NCI-H2196 treated with DMSO at 0.1 percent for 48 hours (cell line): ENCODE data around the gene KCNN1.

Experiments used
- DNase-seq: peaks from one replicate; lab custom pipeline; 2025; ENCODE audit not compliant: unreplicated experiment; lab: John Stamatoyannopoulos, UW

Gene KCNN1

GRCh38 chr19:17946965-17947784 lies 19.7 kb upstream of the KCNN1 start:
- DNase-seq = no peak

- peak; percentile 97 for DNase-seq
Observed at GRCh38 chr19:17947815-17948513, 18.9 kb upstream of the KCNN1 start.

GRCh38 chr19:17948514-17948900 lies 18.4 kb upstream of the KCNN1 start:
- no peak for DNase-seq

GRCh38 chr19:17948931-17949930 lies 17.7 kb upstream of the KCNN1 start:
- DNase-seq = no peak

GRCh38 chr19:17949956-17950309 lies 17.0 kb upstream of the KCNN1 start:
- no peak for DNase-seq

- no peak for DNase-seq
Observed at GRCh38 chr19:17950310-17951156, 16.4 kb upstream of the KCNN1 start.

- no peak for DNase-seq
Observed at GRCh38 chr19:17951157-17951989, 15.5 kb upstream of the KCNN1 start.

- DNase-seq = no peak
Observed at GRCh38 chr19:17951990-17952976, 14.6 kb upstream of the KCNN1 start.

GRCh38 chr19:17953316-17953801 lies 13.5 kb upstream of the KCNN1 start:
- DNase-seq = no peak

- DNase-seq = no peak
Observed at GRCh38 chr19:17953869-17954268, 13.0 kb upstream of the KCNN1 start.

- no peak for DNase-seq
Observed at GRCh38 chr19:17954401-17954800, 12.5 kb upstream of the KCNN1 start.

GRCh38 chr19:17957149-17957849 lies 9.6 kb upstream of the KCNN1 start:
- no peak for DNase-seq

- DNase-seq = no peak
Observed at GRCh38 chr19:17957885-17958284, 9.0 kb upstream of the KCNN1 start.

GRCh38 chr19:17963936-17964691 lies 2.8 kb upstream of the KCNN1 start:
- no peak for DNase-seq

GRCh38 chr19:17965370-17966128 lies 1.4 kb upstream of the KCNN1 start:
- no peak for DNase-seq

GRCh38 chr19:17966129-17966483 lies 801 bp upstream of the KCNN1 start:
- no peak for DNase-seq
